ENCODE data around the gene MICALL2.

MICALL2 gene

GRCh38 chr7:1502845-1503244, 43.6 kb upstream of the MICALL2 start:
- Mint-ChIP-seq H3K36me3 (ENCODE audit: low read depth) (peaks cover 23% of the 10 kb centered on the region), H3K9me3 (no peaks in the 10 kb centered on the region), H3K27me3 (ENCODE audit: low read depth, poor library complexity) (no peaks in the 10 kb centered on the region), H3K4me1 (peaks cover 34% of the 10 kb centered on the region), H3K27ac (peak overlapping the region; percentile 59), H3K4me3 (peak overlapping the region; percentile 92)
- no peak for TF ChIP-seq CTCF (IDR thresholded peaks at IDR 0.05)
- no peak for DNase-seq

GRCh38 chr7:1501487-1502270, 42.4 kb upstream of the MICALL2 start:
- Mint-ChIP-seq H3K27me3 (ENCODE audit: low read depth, poor library complexity) (no peaks in the 10 kb centered on the region), H3K4me3 (peak overlapping the region; percentile 92), H3K27ac (peak overlapping the region; percentile 57), H3K9me3 (no peaks in the 10 kb centered on the region), H3K36me3 (ENCODE audit: low read depth) (peaks cover 27% of the 10 kb centered on the region), H3K4me1 (peaks cover 24% of the 10 kb centered on the region)
- TF ChIP-seq CTCF (IDR thresholded peaks at IDR 0.05): no peak
- no peak for DNase-seq

GRCh38 chr7:1500064-1500807, 41.0 kb upstream of the MICALL2 start:
- no peak for DNase-seq
- peaks cover 16% of the 10 kb centered on the region for H3K4me1 Mint-ChIP-seq
- no peaks in the 10 kb centered on the region for H3K9me3 Mint-ChIP-seq
- no peak overlapping the region for H3K4me3 Mint-ChIP-seq
- H3K27me3 Mint-ChIP-seq (ENCODE audit: low read depth, poor library complexity): no peaks in the 10 kb centered on the region
- no peak for TF ChIP-seq CTCF (IDR thresholded peaks at IDR 0.05)
- H3K36me3 Mint-ChIP-seq (ENCODE audit: low read depth): peaks cover 27% of the 10 kb centered on the region
- no peak overlapping the region for H3K27ac Mint-ChIP-seq

- H3K27me3 Mint-ChIP-seq (ENCODE audit: low read depth, poor library complexity): no peaks in the 10 kb centered on the region
- no peak for DNase-seq
- no peak overlapping the region for H3K4me3 Mint-ChIP-seq
- TF ChIP-seq CTCF (IDR thresholded peaks at IDR 0.05): no peak
- H3K36me3 Mint-ChIP-seq (ENCODE audit: low read depth): peaks cover 27% of the 10 kb centered on the region
- no peaks in the 10 kb centered on the region for H3K9me3 Mint-ChIP-seq
- H3K4me1 Mint-ChIP-seq: peaks cover 16% of the 10 kb centered on the region
- no peak overlapping the region for H3K27ac Mint-ChIP-seq
These were observed 40.2 kb upstream of the MICALL2 start for GRCh38 chr7:1499367-1500029.

- Mint-ChIP-seq H3K4me1 (peaks cover 16% of the 10 kb centered on the region), H3K4me3 (no peak overlapping the region), H3K27ac (no peak overlapping the region), H3K36me3 (ENCODE audit: low read depth) (peaks cover 27% of the 10 kb centered on the region), H3K27me3 (ENCODE audit: low read depth, poor library complexity) (no peaks in the 10 kb centered on the region), H3K9me3 (no peaks in the 10 kb centered on the region)
- TF ChIP-seq CTCF (IDR thresholded peaks at IDR 0.05): no peak
- no peak for DNase-seq
These were observed 39.4 kb upstream of the MICALL2 start for GRCh38 chr7:1498370-1499305.
